SK-N-DZ (cell line): ENCODE data around the gene FGD5.
"Not testable (repeated sequence)": the region's sequence is repeated elsewhere in the genome, so short reads cannot be mapped to it uniquely, and the experiment has no call there.

Experiments used
- DNase-seq: peaks from one replicate; pipeline ENCODE4 v3.0.0-alpha.2; 2015; ENCODE audit warnings: low spot score

The FGD5 gene

GRCh38 chr3:14805961-14806537 is 12.7 kb upstream of the FGD5 start:
- DNase-seq = no peak

DNA sequence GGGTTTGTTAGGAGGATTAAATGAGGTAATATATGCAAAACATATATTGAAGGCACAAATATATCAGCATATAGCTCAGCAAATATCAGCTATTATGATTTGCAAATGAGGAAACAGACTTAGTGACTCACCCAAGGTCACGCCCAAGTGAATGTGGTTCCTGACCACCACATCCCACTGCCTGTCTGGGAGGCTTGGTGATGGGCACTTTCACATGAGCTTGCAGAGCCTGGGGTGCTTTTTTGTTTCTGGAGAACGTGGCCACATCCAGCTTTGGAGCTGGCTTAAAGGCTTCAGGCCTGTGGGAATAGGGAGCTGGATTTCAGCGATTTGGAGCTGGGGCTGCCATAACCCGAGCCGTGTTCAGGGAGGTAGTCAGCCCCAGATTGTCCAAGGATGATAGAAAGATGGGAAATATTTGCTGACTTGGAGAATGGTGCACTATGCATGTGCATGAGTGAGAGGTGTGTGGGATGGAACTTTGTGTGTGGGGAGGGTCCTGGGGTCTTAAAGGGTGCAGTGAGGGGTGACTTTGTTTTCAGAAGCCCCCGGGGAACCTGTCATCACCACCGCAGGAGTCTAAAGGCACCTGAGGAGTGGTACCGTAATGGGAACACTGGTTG is 12.0 kb upstream of the FGD5 start:
- DNase-seq = no peak

DNA sequence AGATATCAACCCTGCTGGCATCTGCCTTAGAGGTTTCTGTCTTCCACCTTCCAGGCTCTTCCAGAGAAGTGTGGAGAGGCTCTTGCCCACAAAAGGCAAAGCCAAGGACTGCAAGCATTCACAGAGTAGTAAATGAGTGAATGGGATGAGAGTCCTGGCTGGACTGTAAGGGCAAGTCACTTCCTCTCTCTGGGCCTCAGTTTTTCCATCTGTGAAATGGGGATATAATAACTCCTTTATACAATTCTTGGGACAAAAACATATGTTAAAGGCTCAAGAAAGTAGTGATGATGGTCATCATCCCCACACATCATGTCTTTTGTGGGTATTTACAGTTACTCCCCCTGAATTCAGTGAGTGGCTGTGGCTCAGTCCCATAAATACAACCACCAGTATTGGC is 10.7 kb upstream of the FGD5 start:
- no peak for DNase-seq

- no peak for DNase-seq
Measured at GRCh38 chr3:14808502-14809266, 10.1 kb upstream of the FGD5 start.

DNA sequence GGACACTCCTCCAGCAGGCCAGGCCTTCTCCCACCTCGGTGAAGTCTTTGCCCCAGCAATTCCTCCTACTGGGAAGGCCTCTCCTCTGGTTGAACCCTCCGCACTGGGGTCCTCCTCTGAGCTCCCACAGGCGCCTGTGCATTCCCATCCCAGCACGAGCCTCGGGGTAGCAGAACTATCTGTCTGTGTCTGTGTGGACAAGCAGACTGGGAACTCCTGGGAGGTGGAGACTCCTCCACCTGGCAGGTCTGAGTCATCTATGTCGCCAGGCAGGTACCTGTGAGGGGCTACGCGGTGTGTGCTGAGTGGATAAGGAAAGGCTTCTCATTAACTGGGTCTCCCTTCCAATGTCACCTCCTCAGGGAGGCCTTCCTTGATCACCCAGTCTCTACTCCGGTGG is 9.2 kb upstream of the FGD5 start:
- not testable (repeated sequence) for DNase-seq

DNA sequence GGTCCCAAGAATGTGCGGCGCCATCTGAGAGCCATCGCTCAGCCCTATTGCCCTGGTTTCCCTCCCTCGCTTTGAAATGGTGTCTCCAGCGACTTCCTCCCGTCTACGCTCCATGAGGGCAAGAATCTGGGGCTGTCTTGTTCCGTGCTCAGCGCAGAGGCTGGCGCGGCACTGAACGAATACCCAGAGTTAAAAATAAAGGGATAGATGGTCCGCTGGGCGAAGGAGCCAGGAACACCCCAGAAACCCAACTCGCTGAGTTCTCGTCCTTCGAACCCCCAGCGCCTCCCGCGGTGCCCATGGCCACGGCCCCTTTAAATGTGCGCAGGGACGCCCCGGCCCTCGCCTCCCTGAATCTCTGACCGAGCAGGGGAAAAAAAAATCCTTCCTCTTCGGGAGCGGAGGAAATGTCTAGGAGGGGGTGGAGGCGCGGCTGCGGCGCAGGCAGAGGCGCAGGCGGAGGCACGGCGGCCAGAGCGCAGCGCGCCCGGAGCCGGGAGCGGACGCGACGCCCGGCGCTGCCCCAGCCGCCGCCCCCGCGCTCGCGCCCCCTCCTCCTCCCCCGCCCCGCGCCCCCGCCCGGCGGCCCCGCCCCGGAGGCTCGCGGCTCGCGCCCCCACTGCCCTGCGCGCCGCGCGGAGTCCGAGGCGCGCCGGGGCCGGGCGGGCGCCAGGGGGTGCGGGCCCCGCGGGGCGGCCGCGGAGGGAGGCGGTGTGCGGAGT is 8.5 kb upstream of the FGD5 start:
- no peak for DNase-seq

- no peak for DNase-seq
Measured at GRCh38 chr3:14810801-14811661, 7.7 kb upstream of the FGD5 start.

DNA sequence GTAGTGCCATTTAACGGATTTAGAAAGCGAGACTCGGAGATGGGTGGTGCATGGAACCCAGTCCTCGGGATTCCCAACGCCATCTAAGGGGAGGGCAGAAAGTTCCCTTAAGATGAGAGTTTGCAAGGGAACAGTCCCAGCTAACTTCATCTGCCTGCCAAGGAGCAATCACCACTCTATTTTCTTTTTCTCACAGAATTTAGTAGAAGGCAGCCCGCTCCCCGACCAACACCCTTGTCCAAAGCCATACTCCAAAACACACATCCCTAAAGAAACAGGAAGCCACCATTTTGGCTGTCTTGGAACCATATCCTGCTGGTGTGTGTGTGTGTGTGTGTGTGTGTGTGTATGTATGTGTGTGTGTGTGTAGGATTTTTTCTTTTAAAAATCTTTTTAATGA is 7.1 kb upstream of the FGD5 start:
- DNase-seq = no peak

DNA sequence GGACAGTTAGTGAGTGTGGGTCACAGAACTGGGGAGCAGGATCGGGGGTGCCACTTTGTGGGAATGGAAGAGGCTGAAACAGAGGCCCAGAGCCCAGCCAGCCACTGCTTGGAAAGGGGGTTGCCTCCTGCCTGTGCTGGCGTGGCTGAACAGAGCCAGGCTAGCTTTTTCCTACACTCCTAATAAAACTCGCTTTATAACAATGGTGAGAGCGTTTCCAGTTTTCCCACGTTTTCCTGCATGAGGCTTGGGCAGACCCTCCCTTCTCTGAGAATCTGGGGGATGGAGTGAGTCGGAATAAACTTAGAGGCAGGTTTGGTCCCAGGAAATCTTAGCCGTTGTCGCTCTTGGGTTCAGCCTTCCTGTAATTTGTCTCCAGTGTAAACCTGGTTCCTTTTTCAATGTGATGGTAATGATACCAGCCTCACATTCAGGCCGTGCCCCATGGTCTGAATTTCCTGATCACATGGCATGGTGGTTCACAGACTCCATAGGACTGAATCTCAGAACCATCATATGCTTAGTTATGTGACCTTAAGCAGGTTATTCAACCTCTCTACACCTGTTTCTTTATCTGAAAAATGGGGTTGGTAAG is 6.5 kb upstream of the FGD5 start:
- DNase-seq = no peak

DNA sequence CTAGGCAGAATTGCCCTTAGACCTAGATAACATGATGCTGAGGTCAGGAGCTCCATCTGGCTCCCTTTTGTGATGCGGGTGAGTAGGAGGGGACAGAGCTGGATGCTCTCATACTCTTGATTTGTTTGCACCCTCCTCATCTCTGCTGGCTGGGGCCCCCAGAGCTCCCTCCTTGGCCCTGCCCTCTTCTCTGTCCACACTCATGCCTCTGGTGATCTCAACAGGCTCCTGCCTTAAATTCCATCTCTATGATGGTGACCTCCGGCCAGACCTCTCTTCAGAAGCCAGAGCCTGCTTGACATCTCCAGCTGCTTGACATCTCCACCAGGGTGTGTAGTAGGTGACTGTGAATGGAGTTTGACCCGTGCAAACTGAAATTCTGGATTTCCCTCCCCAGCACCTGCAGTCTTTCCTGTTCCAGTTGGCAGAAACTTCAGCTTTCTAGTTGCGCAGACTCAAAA is 4.3 kb upstream of the FGD5 start:
- no peak for DNase-seq

- DNase-seq = no peak
Measured at GRCh38 chr3:14816359-14816758, 2.4 kb upstream of the FGD5 start.

DNA sequence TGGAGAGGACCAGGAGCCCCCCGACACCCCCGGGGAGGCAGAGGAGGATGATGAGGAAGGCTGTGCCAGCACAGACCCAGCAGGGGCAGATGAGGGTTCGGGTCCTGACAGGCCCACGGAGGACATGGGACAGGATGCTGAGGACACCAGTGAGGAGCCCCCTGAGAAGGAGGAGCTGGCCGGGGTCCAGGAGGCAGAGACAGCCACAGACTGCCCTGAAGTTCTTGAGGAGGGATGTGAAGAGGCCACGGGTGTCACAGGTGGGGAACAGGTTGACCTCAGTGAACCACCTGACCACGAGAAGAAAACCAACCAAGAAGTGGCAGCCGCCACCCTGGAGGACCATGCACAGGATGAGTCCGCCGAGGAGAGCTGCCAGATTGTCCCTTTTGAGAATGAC is 909 bp downstream of the FGD5 start:
- no peak for DNase-seq

DNA sequence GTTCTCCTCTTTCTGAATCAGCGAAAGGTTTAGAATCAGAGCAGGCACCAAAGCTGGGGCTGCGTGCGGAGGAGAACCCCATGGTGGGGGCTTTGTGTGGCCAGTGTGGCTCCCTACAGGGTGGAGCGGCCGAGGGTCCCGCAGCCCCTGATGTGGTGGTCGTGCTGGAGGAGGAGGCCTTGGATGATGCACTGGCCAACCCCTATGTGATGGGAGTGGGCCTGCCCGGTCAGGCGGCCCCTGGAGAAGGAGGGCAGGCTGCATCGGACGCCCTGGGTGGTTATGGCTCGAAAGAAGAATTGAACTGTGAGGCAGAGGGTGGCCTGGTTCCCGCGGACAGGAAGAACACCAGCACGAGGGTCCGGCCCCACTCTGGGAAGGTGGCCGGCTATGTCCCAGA is 1.4 kb downstream of the FGD5 start:
- DNase-seq = no peak

- no peak for DNase-seq
Measured at GRCh38 chr3:14821151-14821550, 2.4 kb downstream of the FGD5 start.

GRCh38 chr3:14822134-14822533 is 3.4 kb downstream of the FGD5 start:
- no peak for DNase-seq

GRCh38 chr3:14822670-14823390 is 4.1 kb downstream of the FGD5 start:
- no peak for DNase-seq

GRCh38 chr3:14823393-14823792 is 4.6 kb downstream of the FGD5 start:
- no peak for DNase-seq

- DNase-seq = no peak
Measured at GRCh38 chr3:14823910-14824629, 5.3 kb downstream of the FGD5 start.

DNA sequence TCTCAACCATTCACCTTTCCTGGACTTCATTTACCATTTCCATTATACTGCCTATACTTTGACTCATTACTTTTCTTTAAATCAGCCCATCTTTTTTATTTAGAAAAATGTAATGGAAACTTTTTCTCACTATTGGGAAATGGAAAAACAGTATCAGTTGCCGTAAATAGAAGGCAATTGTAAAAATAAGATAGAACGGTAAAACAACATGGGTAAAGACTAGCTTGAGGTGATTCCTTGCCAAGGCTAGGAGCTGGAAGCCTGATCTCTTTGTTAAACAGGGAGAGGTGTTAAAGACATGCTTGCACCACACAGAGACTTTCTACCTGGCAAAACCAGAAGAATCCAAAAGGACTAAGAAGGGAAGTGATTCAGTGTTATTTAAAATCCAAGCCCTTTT is 5.9 kb downstream of the FGD5 start:
- DNase-seq = no peak

- DNase-seq = no peak
Measured at GRCh38 chr3:14826069-14826468, 7.3 kb downstream of the FGD5 start.
